GM21786 (cell line): Measurements from ENCODE around the gene SNX17.
"Not testable (repeated sequence)": the region's sequence is repeated elsewhere in the genome, so short reads cannot be mapped to it uniquely, and the experiment has no call there.

Experiments used
- ATAC-seq: cut with Tn5 transposase; IDR thresholded peaks from one replicate; pipeline ENCODE4 v1.9.1; 2021; ENCODE audit not compliant: unreplicated experiment

SNX17 gene, protein sequence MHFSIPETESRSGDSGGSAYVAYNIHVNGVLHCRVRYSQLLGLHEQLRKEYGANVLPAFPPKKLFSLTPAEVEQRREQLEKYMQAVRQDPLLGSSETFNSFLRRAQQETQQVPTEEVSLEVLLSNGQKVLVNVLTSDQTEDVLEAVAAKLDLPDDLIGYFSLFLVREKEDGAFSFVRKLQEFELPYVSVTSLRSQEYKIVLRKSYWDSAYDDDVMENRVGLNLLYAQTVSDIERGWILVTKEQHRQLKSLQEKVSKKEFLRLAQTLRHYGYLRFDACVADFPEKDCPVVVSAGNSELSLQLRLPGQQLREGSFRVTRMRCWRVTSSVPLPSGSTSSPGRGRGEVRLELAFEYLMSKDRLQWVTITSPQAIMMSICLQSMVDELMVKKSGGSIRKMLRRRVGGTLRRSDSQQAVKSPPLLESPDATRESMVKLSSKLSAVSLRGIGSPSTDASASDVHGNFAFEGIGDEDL

DNA sequence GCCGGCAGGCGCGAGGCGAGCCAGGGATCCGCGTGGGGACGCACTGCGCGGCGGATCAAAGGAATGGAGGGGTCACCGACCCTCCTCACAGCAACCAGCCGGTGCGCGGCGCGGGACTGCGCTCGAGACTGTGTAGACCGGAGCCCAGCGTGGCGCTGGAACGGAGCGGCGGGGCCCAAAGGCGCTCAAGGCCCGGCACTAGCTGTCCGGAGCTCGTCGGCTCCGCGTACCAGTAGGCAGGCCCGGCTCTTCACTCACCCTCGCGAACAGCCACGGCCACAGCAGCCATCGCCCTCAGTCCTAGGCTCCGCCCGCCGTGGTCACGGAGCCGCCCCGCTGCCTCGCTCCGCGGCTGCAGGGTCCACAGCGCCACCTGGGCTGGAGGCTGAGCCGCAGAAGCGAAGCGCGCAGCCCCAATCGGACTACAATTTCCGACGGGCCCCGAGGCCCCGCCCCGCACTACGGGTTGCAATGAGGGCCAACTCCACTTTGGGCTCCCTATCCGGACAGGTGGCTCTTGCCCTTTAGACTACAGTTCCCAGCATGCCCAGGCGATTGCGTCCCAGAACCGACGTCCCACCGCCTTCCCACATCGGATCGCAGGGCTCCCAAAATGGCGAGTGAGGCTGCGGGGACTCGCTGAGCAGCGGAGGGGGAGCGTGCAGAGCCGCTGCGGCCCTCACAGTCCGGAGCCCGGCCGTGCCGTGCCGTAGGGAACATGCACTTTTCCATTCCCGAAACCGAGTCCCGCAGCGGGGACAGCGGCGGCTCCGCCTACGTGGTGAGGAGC is at the start of gene SNX17, which contains the start of gene EIF2B4:
Gene SNX17 (plus strand): TSS at position 591 of the 790 bp plus-strand sequence. CDS start 128 bp downstream, at position 719.
Gene EIF2B4 (minus strand): TSS at position 313 of the 790 bp plus-strand sequence. CDS start 24 bp downstream, at position 289.
- peak; percentile 87 for ATAC-seq

DNA sequence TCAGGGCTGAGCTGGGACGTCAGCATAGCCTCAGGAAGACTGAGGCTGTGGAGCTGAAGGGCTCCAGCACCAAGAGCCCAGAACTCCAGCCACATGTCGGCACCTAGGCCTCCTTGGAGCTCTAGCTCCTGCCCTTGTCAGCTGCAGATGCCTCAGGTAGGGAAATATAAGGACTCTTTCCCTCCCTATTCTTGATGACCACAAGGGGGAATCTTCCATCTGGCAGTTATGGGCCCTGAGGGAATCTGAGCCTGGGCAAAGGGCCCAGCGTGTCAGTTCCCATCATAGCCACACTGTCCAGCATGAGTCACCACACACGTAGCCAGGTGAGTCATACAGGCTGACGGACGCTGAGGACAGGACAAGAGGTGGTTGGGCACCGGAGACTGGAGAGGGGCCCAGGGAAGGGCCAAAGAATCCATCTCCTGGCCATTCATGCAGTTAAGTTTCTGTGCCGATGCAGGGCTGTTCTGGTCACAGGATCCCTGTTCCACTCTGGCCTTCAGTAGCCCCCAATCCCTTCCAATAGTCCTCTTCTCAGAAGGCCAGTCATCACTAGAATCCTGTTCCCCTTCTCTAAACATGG is 49.4 kb upstream of the SNX17 start:
- ATAC-seq = no peak

DNA sequence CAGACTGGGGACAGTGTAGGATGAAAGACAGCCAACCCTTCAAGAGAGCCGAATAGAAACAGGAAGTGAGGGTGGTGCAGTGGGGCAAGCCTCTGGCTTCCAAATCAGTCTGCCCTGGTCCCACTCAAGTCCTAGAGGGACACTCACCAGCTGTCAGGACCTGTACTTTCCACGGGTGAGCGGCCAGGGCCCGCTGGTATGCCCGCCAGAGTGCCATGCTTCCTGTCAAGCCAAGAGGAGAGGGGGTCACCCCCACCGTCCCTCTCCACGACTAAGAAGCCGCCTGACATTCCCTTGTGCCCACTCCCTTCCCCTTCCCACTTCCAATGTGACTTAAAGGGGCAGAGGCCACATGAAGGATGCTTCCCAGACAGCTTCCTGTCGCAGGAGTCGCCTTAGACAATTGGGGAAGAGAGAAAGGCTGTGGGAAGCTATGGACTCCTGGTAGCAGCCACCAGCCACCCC is 48.1 kb upstream of the SNX17 start:
- no peak for ATAC-seq

DNA sequence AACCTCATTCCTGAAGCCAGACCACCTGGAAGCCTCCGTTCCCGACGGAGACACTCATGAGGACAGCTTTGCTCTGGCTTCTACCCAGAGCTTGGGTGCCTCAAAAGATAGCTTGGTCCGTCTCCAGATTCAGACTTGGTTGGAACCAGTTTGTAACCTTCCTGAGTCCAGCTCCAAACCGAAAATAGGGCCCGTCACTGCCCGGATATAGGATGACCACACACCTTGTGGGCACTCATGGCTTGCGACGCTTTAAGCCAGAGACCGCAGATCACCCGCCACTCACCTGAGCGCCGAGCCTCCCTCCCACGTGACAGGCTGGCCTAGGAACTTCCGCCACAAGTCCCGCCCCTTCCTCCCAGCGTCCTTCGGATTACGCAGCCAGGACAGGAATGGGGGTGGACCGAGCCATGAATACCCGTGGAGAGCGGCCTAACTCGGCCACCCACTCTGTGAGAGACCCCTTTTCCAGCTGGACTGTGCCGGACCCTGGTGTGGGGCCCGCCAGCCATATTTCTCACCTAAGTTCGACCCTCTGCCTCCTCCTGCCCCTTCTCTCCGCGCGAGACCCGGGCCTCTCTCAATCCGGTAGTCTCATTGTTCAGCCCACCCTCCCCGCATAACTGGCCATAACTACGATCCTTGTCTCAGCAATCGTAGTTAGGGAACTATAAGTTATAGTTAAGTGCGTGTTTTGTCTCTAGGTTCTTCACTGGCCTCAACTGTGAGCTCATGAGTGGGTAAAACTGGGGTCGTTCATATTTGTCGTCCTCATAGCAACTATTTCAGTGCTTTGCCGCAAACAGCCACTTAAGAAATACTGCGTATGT is 47.4 kb upstream of the SNX17 start, which contains the start of gene MPV17:
Gene MPV17 (minus strand): TSS at position 332 of the 830 bp plus-strand sequence. CDS start 580 bp downstream, outside the sequence.
- peak; percentile 83 for ATAC-seq

DNA sequence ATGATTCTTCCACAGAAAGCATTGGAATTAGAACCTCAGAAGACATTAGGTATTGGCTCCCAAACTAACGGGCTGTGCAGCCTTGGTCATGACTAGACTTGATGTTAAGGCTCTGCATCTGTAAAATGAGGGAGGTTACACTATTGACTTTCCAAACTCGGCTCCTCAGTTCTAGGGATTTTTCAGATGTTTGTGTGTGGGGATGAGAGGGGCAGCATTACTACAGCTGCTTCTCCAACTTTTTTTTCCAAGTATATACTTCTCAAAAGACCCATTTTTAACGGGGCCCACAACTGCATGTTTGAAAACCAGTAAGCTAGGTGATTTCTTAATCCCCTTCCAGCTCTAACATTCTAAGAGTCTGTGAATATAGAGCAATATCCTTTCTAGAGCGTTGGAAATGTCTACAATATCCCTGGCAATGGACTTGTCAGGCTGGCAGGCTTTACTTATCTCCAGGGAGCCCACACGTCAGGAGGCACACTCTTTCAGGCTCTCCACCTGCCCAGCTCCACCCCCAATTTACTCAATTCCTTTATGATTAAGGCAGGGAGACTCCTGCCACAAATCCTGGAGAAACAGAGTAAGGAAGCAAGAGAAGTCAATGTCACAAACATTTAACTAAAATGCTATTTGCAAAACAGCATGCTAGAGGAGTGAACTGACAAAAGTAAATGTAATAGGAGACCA is 46.7 kb upstream of the SNX17 start:
- no peak for ATAC-seq

DNA sequence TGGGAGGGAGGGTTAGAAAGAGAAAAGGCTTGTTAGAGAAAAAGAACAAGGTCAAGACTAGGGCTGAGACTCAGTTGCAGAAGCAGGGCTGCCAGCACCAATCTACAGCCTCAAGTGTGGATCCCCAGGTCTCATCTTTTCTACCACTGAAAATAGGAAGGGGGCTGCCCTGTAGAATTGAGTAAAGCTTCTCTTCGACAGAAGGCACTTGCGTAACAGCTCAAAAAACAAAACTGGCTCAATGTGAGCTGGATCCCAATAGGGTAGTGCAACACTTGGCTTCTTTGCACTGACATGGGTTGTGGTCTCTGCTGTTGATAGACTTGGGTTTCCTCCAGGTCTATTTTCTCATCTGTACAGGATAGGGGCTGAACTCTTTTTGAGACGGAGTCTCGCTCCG is 45.7 kb upstream of the SNX17 start:
- ATAC-seq = no peak

DNA sequence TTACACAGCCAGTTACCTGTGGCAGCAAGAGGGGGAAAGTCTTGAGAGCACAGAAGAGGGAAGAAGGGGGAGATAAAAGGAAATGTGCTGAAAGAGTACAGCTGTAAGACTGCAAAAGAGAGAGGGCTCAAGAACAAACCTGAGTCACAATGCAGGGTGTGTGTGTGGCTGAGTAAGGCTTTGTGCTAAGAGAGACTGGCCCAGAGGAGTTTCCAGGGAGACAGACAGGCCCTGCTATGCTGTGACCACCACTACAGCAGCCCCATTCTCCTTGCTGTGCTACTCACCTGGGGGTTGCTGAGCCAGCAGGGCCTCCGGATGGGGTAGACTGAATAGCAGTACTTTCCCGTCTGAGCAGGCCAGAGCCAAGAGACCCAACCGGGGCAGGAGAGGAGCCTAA is 35.1 kb upstream of the SNX17 start:
- ATAC-seq = no peak

DNA sequence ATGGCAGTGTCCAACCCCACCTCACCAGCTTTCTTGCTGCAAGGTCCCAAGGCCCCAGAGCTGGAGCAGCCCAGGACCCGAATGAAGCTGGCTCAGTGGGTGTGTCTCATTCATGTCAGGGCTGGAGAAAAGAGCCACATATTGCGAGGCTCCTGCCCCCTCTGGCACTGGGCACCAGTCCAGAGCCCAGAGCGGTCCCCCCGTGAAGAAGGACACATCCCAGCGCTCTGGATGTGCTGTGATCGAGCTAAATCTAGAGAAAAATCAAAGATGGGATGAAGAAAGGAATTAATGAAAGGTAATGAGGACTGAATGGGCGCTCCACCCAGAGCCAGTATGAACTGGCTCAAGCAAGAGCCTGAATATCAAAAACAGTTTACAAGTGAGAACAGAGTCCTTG is 34.2 kb upstream of the SNX17 start:
- ATAC-seq = no peak

DNA sequence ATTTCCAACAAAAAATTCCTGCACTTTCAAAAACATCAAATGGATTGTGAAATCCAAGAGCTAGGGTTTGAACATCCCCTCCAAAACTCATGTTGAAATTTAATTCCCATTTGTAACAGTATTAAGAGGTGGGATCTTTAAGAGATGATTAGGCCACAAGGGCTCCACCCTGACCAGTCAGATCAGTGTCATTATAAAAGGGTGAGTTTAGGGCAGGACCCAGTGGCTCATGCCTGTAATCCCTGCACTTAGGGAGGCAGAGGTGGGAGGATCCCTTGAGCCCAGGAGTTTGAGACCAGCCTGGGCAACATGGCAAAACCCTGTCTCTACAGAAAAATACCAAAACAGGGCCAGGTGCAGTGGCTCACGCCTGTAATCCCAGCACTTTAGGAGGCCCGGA is 22.8 kb upstream of the SNX17 start:
- no peak for ATAC-seq

DNA sequence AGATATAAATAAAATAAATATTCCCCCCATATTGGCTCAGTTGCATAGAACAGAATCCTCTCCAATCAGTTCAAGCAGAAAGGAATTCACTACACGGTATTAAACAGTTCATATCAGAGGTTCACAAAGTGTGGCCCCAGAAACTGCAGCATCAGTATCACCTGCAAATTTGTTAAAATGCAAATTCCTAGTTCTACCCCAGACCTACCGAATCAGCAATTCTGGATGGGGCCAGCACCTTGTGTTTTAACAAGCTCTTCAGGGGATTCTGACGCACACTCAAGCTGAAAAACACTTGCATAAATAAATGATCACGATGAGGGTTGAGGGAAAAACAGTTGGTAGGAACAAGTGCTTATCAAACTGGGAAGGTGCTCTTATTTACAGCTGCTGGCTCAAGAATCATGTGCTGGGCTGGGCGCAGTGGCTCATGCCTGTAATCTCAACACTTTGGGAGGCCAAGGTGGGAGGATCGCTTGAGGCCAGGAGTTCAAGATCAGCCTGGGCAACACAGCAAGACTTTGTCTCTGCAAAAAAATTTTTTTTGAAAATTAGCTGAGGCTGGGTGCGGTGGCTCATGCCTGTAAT is 20.2 kb upstream of the SNX17 start:
- no peak for ATAC-seq

DNA sequence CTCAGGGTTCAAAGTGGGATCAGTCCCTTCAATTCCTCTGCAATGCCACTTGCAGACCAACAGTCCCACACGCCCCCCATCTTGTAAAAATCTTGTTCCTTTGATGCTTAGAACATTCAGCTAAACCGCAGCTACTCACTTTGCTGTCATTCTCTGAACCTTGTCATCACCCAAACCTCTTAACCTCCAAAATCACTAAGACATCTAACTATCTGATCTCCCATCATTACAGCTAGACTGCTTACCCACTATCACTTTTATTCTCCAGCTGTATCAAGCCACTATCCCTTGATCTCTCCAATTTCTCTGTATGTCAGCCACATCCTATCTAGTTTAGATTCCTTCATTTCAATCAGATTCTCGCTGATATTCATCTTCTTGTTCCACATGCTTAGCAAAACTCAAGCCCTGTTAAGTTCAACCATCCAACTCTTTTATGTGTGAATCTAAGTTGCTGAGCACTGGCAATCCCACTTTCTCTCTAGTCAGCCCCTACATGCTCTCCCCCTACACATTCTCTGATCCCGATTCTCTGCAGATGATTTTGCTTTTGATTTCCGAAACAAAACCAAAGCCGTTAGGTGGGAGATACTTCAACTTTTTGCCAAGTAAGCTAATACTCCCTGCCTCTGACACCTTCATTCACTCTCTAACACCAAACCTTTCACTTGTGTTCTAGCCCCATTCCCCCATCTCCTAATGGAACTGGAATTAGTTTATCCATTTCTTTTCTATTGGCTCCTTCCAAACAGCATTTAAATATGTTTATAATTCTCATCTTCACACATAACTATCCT is 18.4 kb upstream of the SNX17 start:
- no peak for ATAC-seq

DNA sequence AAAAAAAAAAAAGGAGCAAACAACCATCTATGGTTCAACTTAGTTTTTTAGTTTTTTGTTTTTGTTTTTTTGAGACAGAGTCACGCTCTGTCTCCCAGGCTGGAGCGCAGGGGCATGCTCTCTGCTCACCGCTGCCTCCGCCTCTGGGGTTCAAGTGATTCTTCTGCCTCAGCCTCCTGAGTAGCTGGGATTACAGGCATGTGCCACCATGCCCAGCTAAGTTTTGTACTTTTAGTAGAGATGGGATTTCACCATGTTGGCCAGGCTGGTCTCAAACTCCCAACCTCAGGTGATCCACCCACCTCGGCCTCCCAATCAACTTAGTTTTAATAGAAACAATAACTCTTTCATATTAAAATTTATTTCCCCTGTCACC is 17.0 kb upstream of the SNX17 start:
- ATAC-seq = not testable (repeated sequence)

DNA sequence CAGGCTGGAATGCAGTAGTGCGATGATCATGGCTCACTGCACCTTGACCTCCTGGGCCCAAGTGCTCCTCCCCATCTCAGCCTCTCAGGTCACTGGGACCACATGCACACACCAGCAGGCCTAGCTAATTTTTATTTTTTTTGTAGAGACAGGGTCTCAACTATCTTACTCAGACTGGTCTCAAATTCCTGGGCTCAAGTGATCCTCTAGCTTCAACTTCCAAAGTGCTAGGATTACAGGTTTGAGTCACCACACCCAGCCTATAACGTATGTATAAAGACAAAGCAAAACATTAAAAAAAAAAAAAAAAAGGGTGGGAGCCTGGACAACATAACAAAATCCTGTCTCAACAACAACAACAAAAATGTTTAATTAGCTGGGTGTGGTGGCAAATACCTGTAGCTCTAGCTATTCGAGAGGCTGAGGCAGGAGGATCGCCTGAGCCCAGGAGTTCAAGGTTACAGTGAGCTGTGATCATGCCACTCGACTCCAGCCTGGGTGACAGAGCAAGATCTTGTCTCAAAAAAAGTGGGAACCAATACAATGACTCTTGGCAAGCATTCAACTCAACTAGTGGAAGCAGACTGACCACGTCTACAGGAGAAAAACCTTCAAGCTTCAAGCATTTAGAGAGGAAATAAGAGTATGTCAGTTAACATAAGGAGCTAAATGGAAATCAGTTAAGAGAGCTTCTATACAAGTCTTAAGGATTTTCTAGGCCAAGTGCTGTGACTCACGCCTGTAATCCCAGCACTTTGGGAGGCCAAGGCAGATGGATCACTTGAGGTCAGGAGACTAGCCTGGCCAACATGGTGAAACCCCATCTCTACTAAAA is 16.4 kb upstream of the SNX17 start:
- no peak for ATAC-seq

DNA sequence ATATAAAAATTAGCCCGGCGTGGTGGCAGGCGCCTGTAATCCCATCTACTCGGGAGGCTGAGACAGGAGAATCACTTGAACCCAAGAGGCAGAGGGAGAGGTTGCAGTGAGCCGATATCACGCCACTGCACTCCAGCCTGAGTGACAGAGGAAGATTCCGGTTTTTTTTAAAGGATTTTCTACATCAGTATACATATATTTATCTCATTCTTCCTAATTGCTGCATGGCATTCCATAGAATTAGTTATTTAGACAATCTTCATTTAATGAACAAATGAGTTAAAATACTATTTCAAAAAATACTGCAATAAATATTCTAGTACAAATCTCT is 15.9 kb upstream of the SNX17 start:
- ATAC-seq = no peak

DNA sequence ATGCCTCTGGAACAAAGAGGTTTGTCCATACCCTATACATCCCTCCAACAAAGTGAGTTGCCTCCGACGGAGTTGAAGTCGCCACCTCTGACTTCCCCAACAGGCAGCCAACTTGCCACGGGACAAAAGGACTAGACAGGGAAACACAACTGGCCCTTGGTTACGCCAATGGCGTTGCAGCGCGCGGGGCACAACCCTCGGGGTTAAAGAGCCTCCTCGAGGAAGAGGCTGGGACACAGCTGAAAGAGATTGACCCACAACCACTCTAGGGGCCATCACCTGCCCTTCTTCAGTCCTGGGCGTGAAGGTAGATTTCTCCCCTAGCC is 14.4 kb upstream of the SNX17 start:
- peak; percentile 11 for ATAC-seq

DNA sequence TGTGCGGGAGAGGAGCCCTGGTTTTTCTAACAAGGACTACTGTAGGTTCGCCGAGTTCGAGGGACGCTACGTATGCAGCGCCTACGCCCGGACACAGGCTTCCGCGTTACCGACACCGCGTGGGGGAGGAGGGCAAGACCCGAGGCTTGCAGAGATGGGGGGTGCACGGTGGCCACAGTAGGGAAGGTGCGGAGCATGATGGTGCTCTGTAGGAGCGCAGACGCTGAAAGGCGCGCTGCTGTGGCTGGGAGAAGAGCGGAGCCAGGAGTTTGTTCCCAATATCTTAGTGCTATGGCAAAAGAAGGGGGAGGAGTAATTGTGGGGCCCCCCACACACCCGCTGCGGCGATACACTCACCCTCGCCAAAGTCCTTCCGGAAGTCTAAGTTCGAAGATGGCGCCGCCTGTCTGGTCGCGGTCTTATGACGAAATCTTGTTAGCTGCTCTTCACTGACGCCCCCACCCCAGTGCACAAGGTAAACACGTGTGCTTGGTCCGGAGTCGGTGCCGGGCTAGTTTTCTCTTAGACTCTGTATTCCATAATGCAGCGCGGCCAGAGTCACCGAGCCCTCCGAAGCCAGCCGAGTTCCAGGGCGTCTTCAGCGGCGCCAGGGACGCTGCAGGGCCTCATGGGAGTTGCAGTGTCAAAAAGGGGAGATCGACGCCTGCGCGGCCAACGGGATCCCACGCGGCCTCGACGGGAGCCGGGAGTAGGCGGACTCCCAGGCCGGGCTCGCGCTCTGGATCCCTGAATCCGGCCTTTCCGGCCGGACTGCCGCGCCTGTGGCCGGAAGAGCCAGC is 13.8 kb upstream of the SNX17 start, which contains the start of gene GTF3C2:
Gene GTF3C2 (minus strand): TSS at position 383 of the 800 bp plus-strand sequence. CDS start 13,210 bp downstream, outside the sequence.
- ATAC-seq = peak; percentile 89
